ENCODE results near the gene CACNA2D2. TPM values are rescaled to one million over a fixed set of nuclear protein-coding genes. Genes with fewer than 3 reads are reported as not detected.

The CACNA2D2 gene
- total and polyA plus RNA-seq, 4 donors = 0.10 to 0.19 (median 0.15) TPM

- Histone ChIP-seq H3K27ac (ENCODE audit: low read depth in 1 of 2, low read length in 2 of 2) (no peak overlapping the region), H3K4me3 (ENCODE audit: low read depth in 1 of 3, low read length in 3 of 3) (no peak overlapping the region), H3K9me3 (ENCODE audit: control insufficient read depth in 4 of 4, low read length in 3 of 4) (no peaks in the 10 kb centered on the region), H3K36me3 (ENCODE audit: control insufficient read depth in 4 of 4, insufficient read depth in 3 of 4, low read depth in 1 of 4, low read length in 3 of 4) (peaks cover 4 to 34% (median 17%) of the 10 kb centered on the region in 4 donors), H3K27me3 (ENCODE audit: control insufficient read depth in 4 of 4, insufficient read depth in 4 of 4, low read length in 3 of 4) (no peaks in the 10 kb centered on the region), H3K9ac (ENCODE audit: low read depth in 1 of 2, low read length in 2 of 2) (no peak overlapping the region), H3K4me1 (ENCODE audit: control insufficient read depth in 4 of 4, insufficient read depth in 4 of 4, low read length in 3 of 4) (peaks cover 5 to 45% (median 23%) of the 10 kb centered on the region in 4 donors)
- TF ChIP-seq RXRA (IDR thresholded peaks at IDR 0.05) (no peak), MAX (IDR thresholded peaks at IDR 0.05) (no peak), FOXA1 (IDR thresholded peaks at IDR 0.05) (no peak), GABPA (IDR thresholded peaks at IDR 0.05 in 1 of 2, conservative IDR thresholded peaks at IDR 0.05 in 1 of 2) (no peak), HNF4G (IDR thresholded peaks at IDR 0.05) (no peak), NR2F2 (IDR thresholded peaks at IDR 0.05) (no peak), TAF1 (conservative IDR thresholded peaks at IDR 0.05) (no peak), EGR1 (IDR thresholded peaks at IDR 0.05; ENCODE audit: low read depth in 2 of 2) (no peak)
- 94% methylated on average over 10 of the region's 10 CpGs for WGBS
- no peak for DNase-seq (ENCODE audit: low spot score)
Measured at GRCh38 chr3:50330330-50330729, 173.1 kb downstream of the CACNA2D2 start.

- peak; percentile 96 for DNase-seq (ENCODE audit: low spot score)
- TF ChIP-seq RXRA (IDR thresholded peaks at IDR 0.05) (no peak), FOXA1 (IDR thresholded peaks at IDR 0.05) (no peak), NR2F2 (IDR thresholded peaks at IDR 0.05) (no peak), FOXA2 (IDR thresholded peaks at IDR 0.05) (no peak), HNF4A (conservative IDR thresholded peaks at IDR 0.05) (no peak), REST (IDR thresholded peaks at IDR 0.05) (peak; percentile 74), ATF3 (IDR thresholded peaks at IDR 0.05) (no peak), ZBTB33 (IDR thresholded peaks at IDR 0.05) (no peak), HNF4G (IDR thresholded peaks at IDR 0.05) (no peak), CTCF (IDR thresholded peaks at IDR 0.05; ENCODE audit: low read depth, low read length, missing input control) (no peak), SP1 (IDR thresholded peaks at IDR 0.05) (peak; percentile 63), EGR1 (IDR thresholded peaks at IDR 0.05; ENCODE audit: low read depth in 2 of 2) (peak in 1 of 2 donors; percentile 83), RAD21 (IDR thresholded peaks at IDR 0.05) (no peak), GABPA (IDR thresholded peaks at IDR 0.05 in 1 of 2, conservative IDR thresholded peaks at IDR 0.05 in 1 of 2) (peak; percentile 75 to 95), JUND (IDR thresholded peaks at IDR 0.05) (no peak), MAX (IDR thresholded peaks at IDR 0.05) (peak; percentile 55), TAF1 (conservative IDR thresholded peaks at IDR 0.05) (no peak), YY1 (IDR thresholded peaks at IDR 0.05) (peak; percentile 75)
- peak within 1 kb of the TSS; percentile 82 to 87 (median 83) for H3K4me3 ChIP-seq (ENCODE audit: low read depth in 1 of 3, low read length in 3 of 3)
- H3K4me1 ChIP-seq (ENCODE audit: control insufficient read depth in 4 of 4, insufficient read depth in 4 of 4, low read length in 3 of 4) = peaks cover 2 to 51% (median 34%) of the 10 kb centered on the region in 4 donors
- peaks cover 4 to 34% (median 17%) of the 10 kb centered on the region in 4 donors for H3K36me3 ChIP-seq (ENCODE audit: control insufficient read depth in 4 of 4, insufficient read depth in 3 of 4, low read depth in 1 of 4, low read length in 3 of 4)
- 1% methylated on average over 55 of the region's 55 CpGs for WGBS
- H3K27ac ChIP-seq (ENCODE audit: low read depth in 1 of 2, low read length in 2 of 2) = peak within 1 kb of the TSS; percentile 72 to 74
- no peaks in the 10 kb centered on the region for H3K9me3 ChIP-seq (ENCODE audit: control insufficient read depth in 4 of 4, low read length in 3 of 4)
- H3K9ac ChIP-seq (ENCODE audit: low read depth in 1 of 2, low read length in 2 of 2) = peak within 1 kb of the TSS; percentile 63 to 75
- H3K27me3 ChIP-seq (ENCODE audit: control insufficient read depth in 4 of 4, insufficient read depth in 4 of 4, low read length in 3 of 4) = no peaks in the 10 kb centered on the region
Measured at GRCh38 chr3:50327943-50328691, 175.3 kb downstream of the CACNA2D2 start, which contains the start of gene TUSC2. Gene TUSC2 (minus strand): TSS chr3:50328223. CDS start chr3:50328099, 124 bp downstream.

All from liver (tissue), 9 donors.